HEK293 (cell line): ENCODE measurements around the gene SPRR3.

Experiments
- CTCF ChIP-seq: fragments of 450-650 bp; formaldehyde crosslinking; IDR thresholded peaks from 2 replicates; pipeline ENCODE4 v1.5.1; 2016; ENCODE audit warnings: missing biosample characterization, missing genetic modification characterization
- REST ChIP-seq: fragments of 450-650 bp; formaldehyde crosslinking; IDR thresholded peaks from 2 replicates; pipeline ENCODE4 v1.5.1; 2016; ENCODE audit warnings: missing biosample characterization, missing genetic modification characterization
- SALL2 ChIP-seq: fragments of 450-650 bp; formaldehyde crosslinking; IDR thresholded peaks from 2 replicates; pipeline ENCODE4 v1.5.0; 2017; ENCODE audit warnings: missing biosample characterization, mild to moderate bottlenecking, missing genetic modification characterization, borderline replicate concordance
- ZBTB20 ChIP-seq: fragments of 450-650 bp; formaldehyde crosslinking; IDR thresholded peaks from 2 replicates; pipeline ENCODE4 v1.5.1; 2016; ENCODE audit warnings: missing biosample characterization, missing genetic modification characterization
- ZNF398 ChIP-seq: fragments of 450-650 bp; formaldehyde crosslinking; IDR thresholded peaks from 2 replicates; pipeline ENCODE4 v1.5.1; 2017; ENCODE audit warnings: missing biosample characterization, missing genetic modification characterization
- ZNF560 ChIP-seq: fragments of 450-650 bp; formaldehyde crosslinking; IDR thresholded peaks from 2 replicates; pipeline ENCODE4 v1.5.1; 2017; ENCODE audit warnings: missing biosample characterization, missing genetic modification characterization, borderline replicate concordance

- TF ChIP-seq CTCF (tag by site-specific recombination) (no peak), REST (tag by site-specific recombination) (no peak), ZNF398 (no peak), SALL2 (tag by site-specific recombination) (no peak), ZNF560 (tag by site-specific recombination) (no peak), ZBTB20 (no peak)
Observed at GRCh38 chr1:152999818-153000217, 1.7 kb upstream of the SPRR3 start.
